Anterior cingulate cortex (tissue), 58 donors: ENCODE data around the gene ADD1.
A peak's percentile ranks its signal among the peaks of the same experiment; 100 is the strongest.

Experiments
- DNase-seq, 58 donors: peaks; one replicate each; lab custom pipeline; 2025; lab: John Stamatoyannopoulos, UW

The ADD1 gene

DNA sequence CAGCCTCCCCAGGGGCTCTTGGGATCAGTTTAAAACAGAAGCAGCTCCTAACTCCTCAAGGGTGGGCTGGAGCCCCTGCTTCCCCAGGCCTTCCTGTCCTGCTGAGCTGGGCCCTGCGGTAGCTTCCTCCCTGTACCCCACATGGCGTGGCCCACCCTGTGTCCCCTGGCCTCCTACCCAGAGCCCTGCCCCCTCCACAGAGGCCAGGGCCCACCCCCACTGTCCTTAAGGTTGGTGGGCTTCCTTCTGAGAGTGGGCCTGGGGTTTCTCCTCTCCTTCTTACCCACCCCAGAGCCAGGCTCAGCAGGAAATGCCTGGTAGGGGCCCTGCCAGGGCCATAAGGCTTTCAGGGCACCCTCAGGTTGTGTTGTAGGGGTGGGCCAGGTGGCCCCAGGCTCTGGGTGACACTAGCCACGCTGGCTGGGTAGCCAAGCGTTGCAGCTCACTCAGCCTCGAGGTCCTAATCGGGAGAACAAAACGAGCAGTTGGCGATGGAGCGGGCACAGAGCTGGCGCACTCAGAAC is 39.1 kb upstream of the ADD1 start:
- no peak for DNase-seq

DNA sequence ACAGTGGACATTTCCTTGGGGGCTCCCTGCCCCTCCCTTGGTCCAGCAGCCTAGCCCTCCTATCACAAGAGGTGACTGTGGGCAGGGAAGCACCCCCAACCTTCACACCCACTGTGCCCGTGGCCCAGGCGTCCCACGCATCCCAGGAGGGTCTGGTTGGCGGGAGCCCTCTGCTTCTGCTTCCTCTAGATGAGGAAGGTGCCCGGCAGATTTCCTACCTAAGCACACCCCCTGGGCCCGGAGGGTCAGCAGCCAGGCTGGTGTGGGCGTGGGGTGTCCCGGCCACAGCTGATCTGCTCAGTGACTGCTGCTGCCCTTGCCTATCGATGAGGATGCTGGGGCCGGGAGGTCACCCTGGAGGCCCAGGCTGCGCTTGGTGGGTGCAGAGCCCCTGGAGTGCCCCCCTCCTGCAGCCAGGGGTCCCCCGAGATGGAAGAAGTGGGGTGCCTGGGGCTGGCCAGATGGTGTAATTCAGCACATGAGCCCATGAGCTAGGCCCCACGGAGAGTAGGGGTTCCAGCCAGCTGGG is 38.6 kb upstream of the ADD1 start:
- DNase-seq, result no peak

- no peak for DNase-seq
These were observed 37.8 kb upstream of the ADD1 start for GRCh38 chr4:2805712-2806389.

GRCh38 chr4:2806390-2807355 is 37.0 kb upstream of the ADD1 start:
- DNase-seq, result peak in 32 of 58 donors; percentile 16 to 73 (median 41)

DNA sequence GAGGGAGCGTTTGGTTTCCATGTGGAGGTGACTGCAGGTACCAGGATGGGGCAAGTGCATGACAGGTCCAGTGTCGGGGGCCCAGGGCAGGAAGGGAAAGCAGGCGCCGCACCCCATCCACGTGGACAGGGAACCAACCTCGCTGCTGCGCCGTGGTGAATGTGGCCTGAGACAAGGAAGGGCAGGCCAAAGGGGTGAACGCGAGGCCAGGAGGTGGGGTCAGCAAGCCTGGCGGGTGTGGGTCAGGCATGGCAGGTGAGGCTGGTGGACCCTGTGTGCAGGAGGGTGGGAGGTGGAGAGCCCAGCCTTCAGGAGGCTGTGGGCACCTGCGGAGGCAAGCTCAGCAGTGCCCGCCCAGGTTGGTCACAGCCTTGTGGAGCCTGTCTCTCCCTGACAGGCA is 36.1 kb upstream of the ADD1 start:
- DNase-seq, result no peak

GRCh38 chr4:2808001-2808400 is 35.6 kb upstream of the ADD1 start:
- no peak for DNase-seq

- peak in 5 of 58 donors; percentile 31 to 49 (median 33) for DNase-seq
These were observed 33.9 kb upstream of the ADD1 start for GRCh38 chr4:2809610-2810180.

DNA sequence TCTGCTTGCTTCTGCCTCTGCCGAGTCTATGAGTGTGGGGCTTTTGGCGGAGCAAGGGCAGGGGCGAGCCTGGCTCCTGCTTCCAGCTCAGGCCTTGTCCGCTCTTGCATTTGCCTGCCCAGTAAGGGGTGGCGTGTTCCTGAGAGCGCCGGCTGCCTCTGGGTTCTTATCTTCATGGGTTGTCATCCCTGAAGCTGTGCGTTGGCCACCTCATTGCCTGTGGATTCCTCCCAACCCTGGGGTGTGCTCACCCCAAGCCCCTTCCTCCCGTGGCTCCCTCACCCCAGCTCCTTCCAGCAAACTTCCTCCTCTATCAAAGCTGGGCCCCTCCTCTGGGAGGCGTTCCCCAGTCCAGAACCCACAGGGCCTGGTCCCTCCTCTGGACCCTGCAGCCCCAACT is 33.3 kb upstream of the ADD1 start:
- DNase-seq, result no peak

- peak in 34 of 58 donors; percentile 20 to 67 (median 36) for DNase-seq
These were observed 31.6 kb upstream of the ADD1 start for GRCh38 chr4:2811830-2812611.

GRCh38 chr4:2812612-2813354 is 30.9 kb upstream of the ADD1 start:
- DNase-seq, result no peak

DNA sequence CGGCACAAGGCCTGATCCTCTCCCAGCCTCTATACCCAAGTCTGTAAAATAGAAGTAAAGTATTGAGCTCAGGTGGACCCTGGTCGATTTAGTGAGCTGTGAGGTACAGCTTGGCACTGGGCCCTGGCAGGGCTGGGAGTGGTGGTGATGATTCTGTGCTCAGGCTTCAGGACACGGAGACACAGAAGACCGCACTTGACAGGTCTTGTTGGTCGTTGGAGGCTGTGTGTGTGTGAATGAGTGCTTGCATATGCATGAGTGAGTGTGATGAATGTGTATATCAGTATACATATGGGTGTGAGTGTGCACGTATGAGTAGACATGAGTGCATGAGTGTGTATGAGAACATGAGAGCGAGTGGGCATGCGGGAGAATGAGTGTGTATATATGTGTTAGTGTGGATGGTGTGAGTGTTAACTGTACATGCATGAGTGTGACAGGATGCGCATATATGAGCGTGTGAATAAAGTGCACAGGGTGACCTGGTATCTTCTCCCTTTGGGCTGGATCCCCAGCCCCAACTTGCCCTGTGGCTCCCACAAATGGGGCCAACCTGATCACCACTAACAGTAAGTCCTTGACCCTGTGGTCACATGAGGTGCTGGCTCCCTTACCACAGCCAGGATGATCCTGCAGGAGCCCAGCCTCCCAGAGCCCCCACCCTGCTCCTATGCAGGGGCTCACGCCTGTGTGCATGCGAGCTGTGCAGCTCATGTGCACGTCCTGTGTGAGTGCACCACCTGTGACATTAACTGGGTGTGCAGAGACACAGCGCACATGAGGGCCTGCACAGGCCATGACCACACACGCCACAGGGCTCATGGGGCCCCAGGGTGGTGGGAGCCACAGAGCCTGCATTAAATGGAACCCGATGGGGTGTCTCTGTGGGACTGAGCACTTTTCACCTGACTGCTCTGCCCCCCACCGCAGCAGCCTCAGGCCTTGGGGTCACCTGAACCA is 29.9 kb upstream of the ADD1 start:
- no peak for DNase-seq

DNA sequence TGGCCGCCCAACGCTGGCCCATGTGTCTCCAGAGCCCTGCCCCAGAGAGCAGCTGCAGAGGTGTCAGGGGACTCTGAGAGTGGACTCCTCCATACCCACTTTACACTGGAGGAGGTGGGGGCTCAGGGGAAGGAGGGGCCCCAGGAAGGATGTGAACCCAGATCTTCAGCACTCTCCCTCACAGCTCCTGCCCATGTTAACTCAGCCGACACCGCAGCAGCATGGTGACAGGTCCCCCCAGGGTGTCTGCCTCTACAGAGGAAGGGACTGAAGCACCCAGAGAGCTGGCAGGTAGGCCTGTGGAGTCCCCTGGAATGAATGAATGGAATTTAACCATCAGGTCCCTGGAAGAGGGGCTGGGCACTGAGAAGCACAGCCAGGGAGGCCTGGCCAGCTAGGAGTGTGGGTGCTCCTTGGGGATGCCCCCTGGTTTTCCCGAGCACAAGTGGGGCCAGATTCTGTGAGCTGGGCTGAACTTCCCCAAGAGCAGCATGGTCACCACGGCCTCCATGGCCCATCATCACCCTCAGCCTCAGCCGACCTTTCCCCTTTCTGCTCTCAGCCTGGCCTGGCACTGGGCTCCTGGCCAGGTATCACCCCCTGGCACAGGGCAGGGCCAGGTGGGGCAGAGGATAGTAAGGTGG is 28.9 kb upstream of the ADD1 start:
- no peak for DNase-seq

GRCh38 chr4:2816401-2816954 is 27.2 kb upstream of the ADD1 start:
- DNase-seq, result no peak

DNA sequence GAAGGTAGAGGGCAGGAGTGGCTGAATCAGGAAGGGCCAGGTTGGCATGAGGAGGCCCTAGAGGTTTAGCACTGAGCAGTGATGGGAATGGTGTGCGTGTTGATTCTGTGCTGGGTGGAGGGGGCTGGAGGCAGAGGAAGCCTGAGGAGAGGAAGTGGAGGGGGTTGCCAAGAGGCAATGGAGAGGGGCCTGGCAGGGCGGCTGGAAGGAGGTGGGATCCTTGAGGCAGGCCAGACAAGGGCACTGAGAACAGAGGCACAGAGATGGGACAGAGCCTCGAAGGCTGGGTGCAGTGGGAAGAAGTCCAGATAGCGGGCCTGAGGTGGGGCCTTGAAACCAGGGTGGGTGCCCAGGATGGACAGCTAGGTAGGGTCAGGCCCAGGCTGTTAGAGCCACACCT is 26.5 kb upstream of the ADD1 start:
- DNase-seq, result no peak

GRCh38 chr4:2817701-2818350 is 25.8 kb upstream of the ADD1 start:
- DNase-seq, result no peak

DNA sequence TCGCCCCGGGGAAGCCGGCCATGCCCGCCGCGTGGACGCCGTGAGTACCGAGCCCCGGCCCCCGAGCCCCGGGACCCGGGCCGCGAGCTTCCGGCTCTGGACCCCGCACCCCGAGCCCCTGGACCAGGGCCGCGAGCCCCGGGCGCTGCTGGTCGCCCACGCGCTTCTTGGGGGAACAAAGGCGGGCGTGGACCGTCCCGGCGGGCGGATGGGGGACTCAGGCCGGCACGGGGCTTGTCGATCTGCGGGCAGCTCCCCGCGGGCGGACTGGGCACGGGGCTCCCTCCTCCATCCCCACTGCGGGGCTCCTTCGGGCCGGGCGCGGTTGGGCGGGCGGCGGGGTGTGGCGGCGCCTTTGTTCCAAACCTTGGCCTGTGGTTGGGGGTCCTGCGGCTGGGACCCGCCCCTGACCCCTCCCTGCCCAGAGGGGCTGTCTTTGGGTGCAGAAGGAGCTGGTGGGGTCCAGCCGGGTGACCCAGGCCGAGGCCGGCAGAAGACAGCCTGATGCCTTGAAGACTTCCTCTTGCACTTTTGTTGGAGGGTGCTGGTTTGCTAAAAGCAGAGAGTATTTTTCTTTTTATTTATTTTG is 25.2 kb upstream of the ADD1 start:
- no peak for DNase-seq
